CD4-positive, alpha-beta T cell (primary cell): ENCODE results near the gene GLG1. TPM values are rescaled to one million over a fixed set of nuclear protein-coding genes. Genes with fewer than 3 reads are reported as not detected.

ENCODE experiments used
- ATAC-seq: fragments of 200-7000 bp; cut with Tn5 transposase; one replicate; pipeline ENCODE4 v1.10.0; 2022; ENCODE audit warnings: mild to moderate bottlenecking; ENCODE audit not compliant: poor library complexity
- CTCF ChIA-PET: fragments of 350-600 bp; sonication (Branson Sonifier 250); formaldehyde crosslinking; loops from one replicate; lab custom pipeline; 2021; ENCODE audit warnings: antibody characterized with exemption, inconsistent platforms; lab: Charles Lee
- POLR2A ChIA-PET: fragments of 350-600 bp; sonication (Branson Sonifier 250); formaldehyde crosslinking; loops from one replicate; lab custom pipeline; 2021; ENCODE audit warnings: antibody characterized with exemption, inconsistent platforms; lab: Charles Lee
- DNase-seq, 14 experiments: peaks; one replicate each; pipeline ENCODE4 v3.0.0-alpha.2; 2013 to 2020; ENCODE audit warnings: mixed read lengths in 2 of 14
- H3K27ac ChIP-seq, 2 donors: one replicate each; pipeline versions ENCODE4 v1.5.1 to v1.7.0; 2013; ENCODE audit warnings: low read length in 2 of 2, low read depth in 1 of 2, mild to moderate bottlenecking in 1 of 2
- H3K27me3 ChIP-seq, 2 experiments: 1 replicate in 1 of 2; 2 replicates in 1 of 2; pipeline versions ENCODE4 v1.6.1 to v1.7.0; 2013; ENCODE audit warnings: low read length in 2 of 2, control low read depth in 1 of 2, mild to moderate bottlenecking in 1 of 2, moderate library complexity in 1 of 2; ENCODE audit not compliant: insufficient read depth in 2 of 2, control insufficient read depth in 1 of 2
- H3K36me3 ChIP-seq: one replicate; pipeline ENCODE4 v1.6.1; 2013; ENCODE audit warnings: low read length, control low read depth; ENCODE audit not compliant: insufficient read depth
- H3K4me1 ChIP-seq: one replicate; pipeline ENCODE4 v1.6.1; 2013; ENCODE audit warnings: low read length, control low read depth; ENCODE audit not compliant: insufficient read depth
- H3K4me3 ChIP-seq: one replicate; pipeline ENCODE4 v1.5.1; 2013; ENCODE audit warnings: mild to moderate bottlenecking, low read length, moderate library complexity
- H3K9me3 ChIP-seq, 2 experiments: 1 replicate in 1 of 2; 2 replicates in 1 of 2; pipeline versions ENCODE4 v1.6.1 to v1.7.0; 2013; ENCODE audit warnings: low read length in 2 of 2, mild to moderate bottlenecking in 2 of 2, control low read depth in 1 of 2, moderate library complexity in 1 of 2; ENCODE audit not compliant: control insufficient read depth in 1 of 2, insufficient read depth in 1 of 2
- H3K27ac Mint-ChIP-seq: one replicate; pipeline ENCODE4 v1.8.0; 2020; ENCODE audit warnings: mixed read lengths
- H3K27me3 Mint-ChIP-seq: one replicate; pipeline ENCODE4 v1.8.0; 2021; ENCODE audit warnings: mixed read lengths
- H3K36me3 Mint-ChIP-seq: one replicate; pipeline ENCODE4 v1.8.0; 2021; ENCODE audit warnings: low read depth, mixed read lengths
- H3K4me1 Mint-ChIP-seq: one replicate; pipeline ENCODE4 v1.8.0; 2021; ENCODE audit warnings: low read depth, mixed read lengths
- H3K4me3 Mint-ChIP-seq: one replicate; pipeline ENCODE4 v1.8.0; 2020; ENCODE audit warnings: mild to moderate bottlenecking, mixed read lengths
- H3K9me3 Mint-ChIP-seq: one replicate; pipeline ENCODE4 v1.8.0; 2020; ENCODE audit warnings: mixed read lengths
- CTCF ChIP-seq: fragments of 200-600 bp; IDR thresholded peaks from one replicate; pipeline ENCODE4 v1.8.0; 2022; ENCODE audit warnings: antibody characterized with exemption, mild to moderate bottlenecking
- intact Hi-C, 2 experiments: fragments of 100-400 bp; cut with DNase I in 1 of 2; cut with micrococcal nuclease in 1 of 2; formaldehyde crosslinking; loops; one replicate each; pipeline versions ENCODE4 v1.15.1 to v1.9.0; 2023 to 2025; cut with DNase I, micrococcal nuclease
- total RNA-seq, 174 experiments: library from RNA in 2 of 174; stranded (reverse) in 2 of 174; gene quantifications; one replicate each; pipeline ENCODE4 v1.2.3 and lab custom pipeline; 2021 to 2026

GLG1 gene
- total RNA-seq, 2 experiments from 2014 or later: 110 to 114 TPM

GRCh38 chr16:74649839-74650504, 43.1 kb upstream of the GLG1 start:
- Histone ChIP-seq H3K4me1 (peaks cover 14% of the 10 kb centered on the region), H3K27me3 (no peaks in the 10 kb centered on the region), H3K36me3 (peaks cover 77% of the 10 kb centered on the region), H3K9me3 (no peaks in the 10 kb centered on the region), H3K27ac (no peak overlapping the region), H3K4me3 (no peak overlapping the region)
- H3K27me3 Mint-ChIP-seq: no peaks in the 10 kb centered on the region
- peaks cover 33% of the 10 kb centered on the region for H3K4me1 Mint-ChIP-seq
- no peak for ATAC-seq
- no peak for TF ChIP-seq CTCF
- ChIA-PET CTCF (no interaction called here), POLR2A (no interaction called here)
- no peak for DNase-seq
- no peaks in the 10 kb centered on the region for H3K9me3 Mint-ChIP-seq
- peaks cover 81% of the 10 kb centered on the region for H3K36me3 Mint-ChIP-seq
- no peak overlapping the region for H3K27ac Mint-ChIP-seq
- intact Hi-C loops: no loop called here
- no peak overlapping the region for H3K4me3 Mint-ChIP-seq

- CTCF ChIA-PET: interaction anchor here (0.7 kb wide), 1 partner anchor 10 kb away, joined by 3 read pairs; no protein-coding TSS in a partner anchor
- peaks cover 58% of the 10 kb centered on the region for H3K36me3 ChIP-seq
Measured at GRCh38 chr16:74641969-74642368, 35.1 kb upstream of the GLG1 start.

GRCh38 chr16:74637742-74638453, 31.0 kb upstream of the GLG1 start:
- ChIA-PET POLR2A (no interaction called here), CTCF (no interaction called here)
- H3K9me3 Mint-ChIP-seq: no peaks in the 10 kb centered on the region
- no peak overlapping the region for H3K27ac ChIP-seq
- DNase-seq (no peak), ATAC-seq (no peak)
- H3K4me3 ChIP-seq: no peak overlapping the region
- H3K27me3 Mint-ChIP-seq: no peaks in the 10 kb centered on the region
- H3K36me3 Mint-ChIP-seq: peaks cover 78% of the 10 kb centered on the region
- no peaks in the 10 kb centered on the region for H3K4me1 ChIP-seq
- no peak for TF ChIP-seq CTCF
- H3K9me3 ChIP-seq: no peaks in the 10 kb centered on the region
- peaks cover 57% of the 10 kb centered on the region for H3K36me3 ChIP-seq
- no peak overlapping the region for H3K4me3 Mint-ChIP-seq
- H3K27ac Mint-ChIP-seq: peak overlapping the region; percentile 18
- H3K27me3 ChIP-seq: no peaks in the 10 kb centered on the region
- intact Hi-C loops: no loop called here
- H3K4me1 Mint-ChIP-seq: no peaks in the 10 kb centered on the region

More at GRCh38 chr16:74641969-74642368, 35.1 kb upstream of the GLG1 start:
- no peak overlapping the region for H3K27ac ChIP-seq
- no peaks in the 10 kb centered on the region for H3K9me3 ChIP-seq
- Mint-ChIP-seq H3K4me1 (no peaks in the 10 kb centered on the region), H3K36me3 (peaks cover 88% of the 10 kb centered on the region), H3K27me3 (no peaks in the 10 kb centered on the region), H3K4me3 (no peak overlapping the region), H3K27ac (no peak overlapping the region), H3K9me3 (no peaks in the 10 kb centered on the region)
- H3K27me3 ChIP-seq: no peaks in the 10 kb centered on the region
- intact Hi-C loops: no loop called here
- H3K4me3 ChIP-seq: no peak overlapping the region
- ATAC-seq (no peak), DNase-seq (no peak)
- POLR2A ChIA-PET: no interaction called here
- H3K4me1 ChIP-seq: no peaks in the 10 kb centered on the region
- TF ChIP-seq CTCF: no peak
